A673 (cell line): ENCODE data around the gene ATG4C. TPM values are rescaled to one million over a fixed set of nuclear protein-coding genes. Genes with fewer than 3 reads are reported as not detected.
"Not testable (repeated sequence)": the region's sequence is repeated elsewhere in the genome, so short reads cannot be mapped to it uniquely, and the experiment has no call there.

Experiments used
- BruUV-seq: library from RNA; stranded (reverse); fragments of 400-500 nt; replicated peaks from 2 replicates; lab custom pipeline; 2021; lab: Mats Ljungman, UMichigan
- CTCF ChIA-PET: fragments of 300-600 bp; sonication (Branson Sonifier 250); formaldehyde crosslinking; loops from one replicate; lab custom pipeline; 2022; ENCODE audit warnings: antibody characterized with exemption; lab: Charles Lee
- POLR2A ChIA-PET: fragments of 300-600 bp; sonication (Branson Sonifier 250); formaldehyde crosslinking; loops from one replicate; lab custom pipeline; 2022; ENCODE audit warnings: antibody characterized with exemption; ENCODE audit not compliant: low non-redundant PET; lab: Charles Lee
- DNase-seq: peaks from one replicate; pipeline ENCODE4 v3.0.0-alpha.2; 2015; ENCODE audit warnings: low spot score
- H3K27ac ChIP-seq: fragments of 200-600 bp; sonication (generic); 2 replicates; pipeline ENCODE4 v1.5.1; 2016; ENCODE audit warnings: mixed run types, low read depth, mild to moderate bottlenecking, mixed read lengths, antibody characterized with exemption, low read length; ENCODE audit not compliant: poor library complexity, severe bottlenecking
- H3K27me3 ChIP-seq: fragments of 200-600 bp; sonication (generic); replicated peaks from 2 replicates; pipeline ENCODE4 v1.6.1; 2017; ENCODE audit warnings: mixed run types, low read depth, mild to moderate bottlenecking, mixed read lengths, antibody characterized with exemption, low read length; ENCODE audit not compliant: insufficient read depth, poor library complexity
- H3K36me3 ChIP-seq: fragments of 200-600 bp; sonication (generic); 2 replicates; pipeline ENCODE4 v1.6.1; 2016; ENCODE audit warnings: mixed run types, mild to moderate bottlenecking, mixed read lengths, antibody characterized with exemption, low read length; ENCODE audit not compliant: insufficient read depth, poor library complexity, severe bottlenecking
- H3K4me1 ChIP-seq: fragments of 200-600 bp; sonication (generic); 2 replicates; pipeline ENCODE4 v1.6.1; 2017; ENCODE audit warnings: mixed run types, mild to moderate bottlenecking, mixed read lengths, antibody characterized with exemption, low read length; ENCODE audit not compliant: insufficient read depth, poor library complexity, severe bottlenecking
- H3K4me3 ChIP-seq: fragments of 200-600 bp; sonication (generic); 2 replicates; pipeline ENCODE4 v1.5.1; 2016; ENCODE audit warnings: low read depth, mixed run types, mild to moderate bottlenecking, mixed read lengths, low read length; ENCODE audit not compliant: poor library complexity, severe bottlenecking
- H3K9me3 ChIP-seq: fragments of 200-600 bp; sonication (generic); 2 replicates; pipeline ENCODE4 v1.6.1; 2016; ENCODE audit warnings: mixed run types, low read depth, mild to moderate bottlenecking, mixed read lengths, antibody characterized with exemption, low read length; ENCODE audit not compliant: poor library complexity, severe bottlenecking
- EZH2 ChIP-seq: fragments of 200-600 bp; sonication (generic); IDR thresholded peaks from 2 replicates; pipeline ENCODE4 v1.6.1; 2017; ENCODE audit warnings: borderline replicate concordance, low read depth, mild to moderate bottlenecking, mixed read lengths, antibody characterized with exemption, low read length; ENCODE audit not compliant: poor library complexity, severe bottlenecking
- intact Hi-C: fragments of 100-400 bp; cut with micrococcal nuclease; formaldehyde crosslinking; loops from one replicate; pipeline ENCODE4 v1.10.0; 2022; ENCODE audit not compliant: unreplicated experiment
- total RNA-seq: library from RNA; stranded (reverse); gene quantifications from 2 replicates; pipeline ENCODE4 v1.2.3, GENCODE V29; 2021
- TF ChIP-seq, protein P1 (sequence below): fragments of 300-800, 200-600 bp; sonication (generic); conservative IDR thresholded peaks from 2 replicates; pipeline ENCODE4 v1.5.1; 2017; ENCODE audit warnings: low read depth, mild to moderate bottlenecking, antibody characterized with exemption, low read length, moderate library complexity, mixed read lengths

Gene ATG4C
- total RNA-seq, 1 experiment from 2014 or later: 14.4 TPM

DNA sequence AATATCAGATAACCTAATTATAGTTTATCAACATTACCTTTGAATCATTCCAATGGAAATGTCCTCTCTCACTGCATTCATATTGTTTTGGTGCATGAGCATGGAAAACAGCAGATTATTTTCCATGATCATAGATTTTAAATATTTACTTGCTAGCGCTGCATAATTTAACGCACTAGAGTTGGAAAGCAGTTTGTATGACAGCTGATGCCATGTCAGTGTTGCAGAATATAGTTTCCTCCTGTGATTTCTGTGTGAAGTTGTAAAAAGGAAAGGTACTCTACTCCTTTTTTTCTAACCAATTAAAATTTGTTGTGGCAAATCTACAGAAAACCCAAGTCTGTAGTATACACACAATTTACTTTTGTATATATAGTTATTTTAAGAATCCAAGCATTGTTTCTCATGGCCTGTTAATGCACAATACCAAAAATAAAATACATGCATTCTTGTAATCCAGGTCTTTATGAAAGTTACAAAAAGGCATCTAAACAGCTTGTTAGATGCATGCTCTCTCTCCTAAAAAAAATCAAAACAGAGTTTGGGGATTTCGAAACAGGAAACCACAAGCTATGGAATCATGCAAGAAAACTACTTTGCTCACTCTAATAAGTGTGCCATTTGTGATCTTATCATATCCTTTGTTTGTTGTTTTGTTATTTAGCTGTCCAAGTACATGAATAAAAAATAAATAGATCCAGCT, 1.9 kb upstream of the ATG4C start:
- BruUV-seq: no TSS peak

DNA sequence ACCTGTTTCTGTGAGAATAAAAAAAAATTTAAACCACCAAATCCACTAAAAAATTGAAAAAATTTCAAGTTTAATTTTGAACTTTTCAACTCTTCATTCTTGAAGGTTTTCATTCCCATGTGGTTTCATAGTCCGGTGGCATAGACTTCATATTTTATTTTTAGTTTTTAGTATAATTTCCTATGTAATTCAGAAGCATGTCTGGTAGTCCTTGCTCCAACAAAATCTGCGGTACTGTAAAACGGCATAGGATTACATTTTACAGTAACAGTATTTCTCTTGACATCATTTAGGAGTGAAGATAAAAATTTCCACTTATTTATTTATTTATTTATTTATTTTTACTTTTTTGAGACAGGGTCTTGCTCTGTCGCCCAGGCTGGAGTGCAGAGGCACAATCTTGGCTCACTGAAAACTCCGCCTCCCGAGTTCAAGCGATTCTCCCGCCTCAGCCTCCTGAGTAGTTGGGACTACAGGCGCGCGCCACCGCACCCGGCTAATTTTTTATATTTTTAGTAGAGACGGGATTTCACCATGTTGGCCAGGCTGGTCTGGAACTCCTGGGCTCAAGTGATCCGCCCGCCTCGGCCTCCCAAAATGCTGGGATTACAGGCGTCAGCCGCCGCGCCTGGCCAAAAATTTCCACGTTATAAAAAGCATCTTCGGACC, 1.3 kb upstream of the ATG4C start:
- peaks cover 11% of the 10 kb centered on the region for H3K4me1 ChIP-seq
- H3K27me3 ChIP-seq, intact Hi-C loops, DNase-seq, H3K36me3 ChIP-seq, BruUV-seq, H3K9me3 ChIP-seq, H3K27ac ChIP-seq, H3K4me3 ChIP-seq, CTCF ChIA-PET: not testable (repeated sequence)
- POLR2A ChIA-PET: interaction anchor here (0.6 kb wide), 1 partner anchor 10 kb away, joined by 15 read pairs; no protein-coding TSS in a partner anchor

More for the DNA sequence above, 1.9 kb upstream of the ATG4C start:
- peak; percentile 69 for DNase-seq
- peaks cover 11% of the 10 kb centered on the region for H3K4me1 ChIP-seq
- no peaks in the 10 kb centered on the region for H3K9me3 ChIP-seq
- no peaks in the 10 kb centered on the region for H3K27me3 ChIP-seq
- intact Hi-C loops: no loop called here
- TF ChIP-seq, protein P1, sequence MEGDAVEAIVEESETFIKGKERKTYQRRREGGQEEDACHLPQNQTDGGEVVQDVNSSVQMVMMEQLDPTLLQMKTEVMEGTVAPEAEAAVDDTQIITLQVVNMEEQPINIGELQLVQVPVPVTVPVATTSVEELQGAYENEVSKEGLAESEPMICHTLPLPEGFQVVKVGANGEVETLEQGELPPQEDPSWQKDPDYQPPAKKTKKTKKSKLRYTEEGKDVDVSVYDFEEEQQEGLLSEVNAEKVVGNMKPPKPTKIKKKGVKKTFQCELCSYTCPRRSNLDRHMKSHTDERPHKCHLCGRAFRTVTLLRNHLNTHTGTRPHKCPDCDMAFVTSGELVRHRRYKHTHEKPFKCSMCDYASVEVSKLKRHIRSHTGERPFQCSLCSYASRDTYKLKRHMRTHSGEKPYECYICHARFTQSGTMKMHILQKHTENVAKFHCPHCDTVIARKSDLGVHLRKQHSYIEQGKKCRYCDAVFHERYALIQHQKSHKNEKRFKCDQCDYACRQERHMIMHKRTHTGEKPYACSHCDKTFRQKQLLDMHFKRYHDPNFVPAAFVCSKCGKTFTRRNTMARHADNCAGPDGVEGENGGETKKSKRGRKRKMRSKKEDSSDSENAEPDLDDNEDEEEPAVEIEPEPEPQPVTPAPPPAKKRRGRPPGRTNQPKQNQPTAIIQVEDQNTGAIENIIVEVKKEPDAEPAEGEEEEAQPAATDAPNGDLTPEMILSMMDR: no peak
- TF ChIP-seq EZH2: no peak
- CTCF ChIA-PET: no interaction called here
- no peak overlapping the region for H3K4me3 ChIP-seq
- no peak overlapping the region for H3K27ac ChIP-seq
- POLR2A ChIA-PET: no interaction called here
- no peaks in the 10 kb centered on the region for H3K36me3 ChIP-seq

DNA sequence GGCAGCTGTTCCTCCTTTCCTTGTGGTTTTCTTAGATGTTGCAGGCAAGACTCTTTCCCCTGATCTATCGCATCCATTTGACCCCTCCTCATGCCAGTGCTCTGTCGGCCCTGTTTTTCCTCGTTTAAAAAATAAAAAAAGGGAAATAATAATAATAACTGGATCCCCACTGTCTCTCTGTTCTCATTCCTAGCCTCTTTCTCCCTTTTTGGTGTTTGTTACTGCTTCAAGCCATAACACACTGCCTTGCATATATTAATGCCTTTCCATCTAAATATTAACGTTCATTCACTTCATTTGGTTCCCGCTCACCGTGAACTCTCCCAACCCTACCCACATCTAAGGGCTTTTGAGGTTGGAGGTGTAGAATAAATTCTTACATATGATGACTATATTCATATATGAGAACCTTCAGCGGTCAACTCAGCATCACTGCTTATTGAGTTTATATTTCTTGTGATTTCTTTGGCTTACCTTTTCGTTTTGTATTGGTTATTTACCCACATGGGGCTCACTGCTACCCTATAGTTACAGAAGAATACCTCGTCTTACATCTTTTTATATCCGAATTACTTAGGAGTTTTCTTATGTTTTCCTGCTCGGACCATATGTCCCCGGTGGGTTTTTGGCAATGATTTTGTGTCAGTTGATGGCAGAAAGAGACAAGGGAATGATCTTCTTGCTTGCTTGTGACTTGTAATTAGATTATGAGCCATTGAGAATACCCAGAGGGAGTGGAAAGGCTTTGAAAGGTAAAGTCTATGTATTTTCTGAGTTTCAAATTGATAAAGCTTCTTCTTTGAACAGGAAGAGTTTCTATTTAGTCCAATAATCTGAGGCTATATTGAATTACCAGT, 805 bp downstream of the ATG4C start:
- TF ChIP-seq, protein P1: no peak
- TF ChIP-seq EZH2: no peak
- Histone ChIP-seq H3K27ac (peak overlapping the region; percentile 86), H3K4me3 (peak overlapping the region; percentile 70), H3K27me3 (no peaks in the 10 kb centered on the region), H3K4me1 (peaks cover 11% of the 10 kb centered on the region), H3K9me3 (no peaks in the 10 kb centered on the region), H3K36me3 (no peaks in the 10 kb centered on the region)
- POLR2A ChIA-PET: interaction anchor here (0.5 kb wide), 1 partner anchor 788 kb away, joined by 6 read pairs; no protein-coding TSS in a partner anchor
- intact Hi-C loops: no loop called here
- BruUV-seq: TSS peak; percentile 86
- CTCF ChIA-PET: no interaction called here
- peak; percentile 12 for DNase-seq
